Measurements from ENCODE around the gene SCNN1G. TPM values are rescaled to one million over a fixed set of nuclear protein-coding genes. Genes with fewer than 3 reads are reported as not detected.
"Not testable (repeated sequence)": the region's sequence is repeated elsewhere in the genome, so short reads cannot be mapped to it uniquely, and the experiment has no call there.

SCNN1G gene
- total RNA-seq, 1 donor from 2014 or later: not detected

- DNase-seq (ENCODE audit: low spot score): no peak
- intact Hi-C loops (cut with DNase I): no loop called here
These were observed 52.6 kb downstream of the SCNN1G start for GRCh38 chr16:23235176-23235575.

DNA sequence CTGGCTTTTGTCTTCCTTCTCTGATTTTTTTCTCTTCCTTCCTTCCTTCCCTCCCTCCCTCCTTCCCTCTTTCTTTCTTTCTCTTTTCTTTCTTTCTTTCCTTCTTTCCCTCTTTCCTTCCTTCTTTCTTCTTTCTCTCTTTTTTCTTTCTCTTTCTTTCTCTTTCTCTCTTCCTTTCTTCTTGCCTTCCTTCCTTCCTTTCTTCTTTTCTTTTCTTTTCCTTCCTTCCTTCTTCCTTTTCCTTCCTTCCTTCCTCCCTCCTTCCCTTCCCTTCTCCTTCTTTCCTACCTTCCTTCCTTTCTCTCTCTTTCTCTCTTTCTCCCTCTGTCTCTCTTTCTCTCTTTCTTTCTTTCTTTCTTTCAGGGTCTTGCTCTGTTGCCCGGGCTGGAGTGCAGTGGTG is 54.4 kb downstream of the SCNN1G start:
- no peak for DNase-seq (ENCODE audit: low spot score)
- intact Hi-C loops (cut with DNase I): no loop called here

- intact Hi-C loops (cut with DNase I): no loop called here
These were observed 58.4 kb downstream of the SCNN1G start for GRCh38 chr16:23240994-23241393.

GRCh38 chr16:23244122-23244521 is 61.6 kb downstream of the SCNN1G start:
- DNase-seq (ENCODE audit: low spot score): no peak
- intact Hi-C loops (cut with DNase I): no loop called here

More at GRCh38 chr16:23240994-23241393, 58.4 kb downstream of the SCNN1G start:
- no peak for DNase-seq (ENCODE audit: low spot score)

GRCh38 chr16:23245268-23245667 is 62.7 kb downstream of the SCNN1G start:
- DNase-seq (ENCODE audit: low spot score): no peak
- intact Hi-C loops (cut with DNase I): no loop called here

DNA sequence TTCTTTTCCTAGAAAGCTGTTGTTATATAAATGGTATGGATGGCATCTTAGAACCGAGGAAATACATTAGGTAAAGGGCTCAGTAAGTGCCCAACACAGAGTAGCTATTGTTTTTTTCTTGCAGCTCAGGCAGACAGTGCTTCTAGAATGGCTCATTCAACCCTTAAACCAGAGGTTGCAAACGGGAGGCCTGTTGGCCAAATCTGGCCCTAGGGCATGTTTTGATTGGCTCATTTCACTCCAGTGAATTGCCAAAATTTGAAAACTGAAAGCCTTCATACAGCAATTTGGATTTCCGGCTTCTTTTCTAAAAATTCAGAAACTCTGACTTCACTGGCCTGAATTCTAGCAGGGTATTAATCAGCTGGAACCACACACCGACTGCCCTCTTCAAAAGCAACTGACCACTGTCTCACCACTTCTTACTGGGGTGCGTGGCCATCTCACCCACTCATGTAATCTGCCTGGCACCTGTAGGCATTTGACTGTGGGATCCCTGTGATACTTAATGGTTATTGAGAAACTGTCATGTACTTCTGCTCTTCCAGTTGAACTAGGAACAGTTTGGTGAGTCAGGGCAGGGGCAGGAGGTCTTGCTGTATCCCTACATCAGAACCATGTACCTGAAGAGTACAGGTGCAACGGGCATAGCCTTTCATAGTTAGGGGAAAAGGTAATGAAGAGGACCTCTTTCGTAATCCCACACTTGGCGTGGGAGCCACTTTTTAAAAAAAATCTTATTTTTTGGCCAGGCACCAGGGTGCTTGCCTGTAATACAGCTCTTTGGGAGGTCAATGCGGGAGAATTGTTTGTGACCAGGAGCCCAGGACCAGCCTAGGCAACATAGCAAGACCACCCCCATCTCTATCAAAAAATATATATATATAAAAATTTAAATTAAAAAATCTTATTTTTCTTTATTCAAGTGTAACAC is 66.0 kb downstream of the SCNN1G start:
- no peak for DNase-seq (ENCODE audit: low spot score)
- intact Hi-C loops (cut with DNase I): no loop called here

DNA sequence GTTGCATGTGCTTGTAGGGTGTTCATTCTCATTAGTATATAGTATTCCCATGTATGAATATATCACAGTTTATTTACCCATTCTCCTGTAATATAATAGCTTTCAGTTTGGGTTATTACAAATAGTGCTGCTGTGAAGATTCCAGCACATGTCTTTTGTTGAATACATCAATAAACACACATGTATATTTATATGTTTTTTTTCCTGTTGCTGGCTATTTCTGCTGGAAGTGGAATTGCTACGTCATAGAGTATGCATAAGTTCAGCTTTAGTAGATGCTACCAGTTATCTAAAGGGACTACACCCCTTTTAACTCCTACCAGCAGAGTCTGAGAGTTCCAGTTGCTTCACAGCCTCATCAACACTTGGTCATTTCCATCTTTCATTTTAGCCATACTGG is 67.3 kb downstream of the SCNN1G start:
- no peak for DNase-seq (ENCODE audit: low spot score)
- intact Hi-C loops (cut with DNase I): no loop called here

- intact Hi-C loops (cut with DNase I): no loop called here
- no peak for DNase-seq (ENCODE audit: low spot score)
These were observed 69.8 kb downstream of the SCNN1G start for GRCh38 chr16:23252310-23252709.

GRCh38 chr16:23253650-23254049 is 71.1 kb downstream of the SCNN1G start:
- intact Hi-C loops (cut with DNase I); DNase-seq (ENCODE audit: low spot score): not testable (repeated sequence)

DNA sequence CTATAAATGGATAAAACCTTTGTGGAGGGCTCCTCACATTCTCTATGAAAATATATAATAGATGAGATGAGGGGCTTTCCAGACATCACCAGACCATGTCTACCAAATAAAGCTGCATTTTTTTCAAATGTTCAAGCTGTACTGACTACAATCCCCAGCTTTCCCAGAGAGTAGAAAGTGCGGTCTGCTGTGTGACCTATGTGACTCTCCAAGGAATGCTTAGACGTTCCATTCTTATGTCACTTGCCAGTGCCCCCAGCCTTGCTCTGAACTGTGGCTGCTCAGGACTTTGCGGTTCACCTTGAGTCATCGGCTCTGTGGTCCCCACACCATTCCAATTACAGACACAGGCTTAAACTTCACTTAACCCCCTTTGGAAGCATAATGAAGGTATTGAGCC is 71.8 kb downstream of the SCNN1G start:
- intact Hi-C loops (cut with DNase I): no loop called here
- no peak for DNase-seq (ENCODE audit: low spot score)

DNA sequence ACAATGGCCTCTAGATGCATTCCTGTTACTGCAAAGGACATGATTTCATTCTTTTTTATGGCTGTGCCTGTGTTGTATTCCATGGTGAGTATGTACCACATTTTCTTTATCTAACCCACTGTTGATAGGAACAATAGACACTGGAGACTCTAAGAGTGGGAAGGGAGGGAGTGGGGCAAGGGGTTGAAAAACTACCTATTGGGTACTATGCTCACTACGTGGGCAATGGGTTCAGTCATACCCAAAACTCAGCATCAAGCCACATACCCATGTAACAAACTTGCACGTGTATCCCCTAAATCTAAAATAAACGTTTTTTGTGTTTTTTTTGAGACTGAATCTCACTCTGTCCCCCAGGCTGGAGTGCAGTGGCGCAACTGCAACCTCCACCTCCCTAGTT is 72.5 kb downstream of the SCNN1G start:
- intact Hi-C loops (cut with DNase I): no loop called here
- no peak for DNase-seq (ENCODE audit: low spot score)

DNA sequence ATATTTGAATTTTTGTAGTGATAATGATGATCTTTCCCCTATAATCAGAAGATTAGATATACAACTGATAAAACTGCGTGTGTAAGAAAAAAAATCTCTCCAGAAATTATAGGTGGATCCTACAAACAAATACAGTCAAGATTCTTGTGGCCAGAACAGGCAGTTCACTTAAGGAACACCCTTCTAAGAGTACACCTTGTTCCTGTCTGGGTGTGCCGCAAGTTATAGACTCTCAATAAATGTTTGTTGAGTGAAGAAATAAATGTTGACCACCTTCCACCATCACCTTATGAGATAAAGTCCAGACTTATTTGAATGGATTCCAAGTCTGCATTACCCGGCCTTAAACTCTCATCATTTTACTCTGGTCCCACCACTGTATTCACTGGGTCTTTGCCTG is 73.9 kb downstream of the SCNN1G start:
- no peak for DNase-seq (ENCODE audit: low spot score)
- intact Hi-C loops (cut with DNase I): no loop called here

DNA sequence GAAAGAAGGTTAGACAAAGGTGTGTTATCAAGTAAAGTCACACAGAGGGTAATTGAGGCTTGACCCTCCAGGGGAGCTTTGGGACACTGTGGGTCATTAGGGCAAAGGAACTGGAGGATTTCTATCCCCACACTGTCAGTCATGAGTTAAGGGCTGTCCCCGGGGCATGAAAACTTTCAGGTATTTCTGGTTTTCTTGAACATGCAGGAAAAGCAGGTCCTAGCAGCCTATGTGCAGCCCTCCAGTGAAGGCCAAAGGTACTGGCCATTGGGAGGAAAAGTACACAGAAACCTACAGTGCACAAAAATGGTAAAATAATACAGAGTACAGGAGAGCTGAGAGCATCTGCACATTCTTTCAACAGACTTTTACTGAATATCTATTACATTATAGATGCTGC is 75.1 kb downstream of the SCNN1G start:
- intact Hi-C loops (cut with DNase I): no loop called here
- no peak for DNase-seq (ENCODE audit: low spot score)

DNA sequence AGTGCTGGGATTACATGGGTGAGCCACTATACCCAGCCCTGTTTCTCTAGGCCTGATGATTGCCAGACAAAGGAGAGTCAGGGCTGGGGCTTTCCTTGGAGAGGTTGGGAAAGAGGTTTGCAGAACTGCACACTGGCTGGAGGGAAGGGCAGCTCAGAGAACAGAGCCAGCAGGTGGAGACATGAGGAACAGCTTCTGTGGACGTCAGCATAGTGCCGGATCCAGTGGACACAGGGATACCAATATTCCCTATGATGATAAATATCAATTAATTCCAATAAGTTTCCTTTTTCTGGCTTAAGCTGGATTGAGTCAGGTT is 76.3 kb downstream of the SCNN1G start:
- DNase-seq (ENCODE audit: low spot score): no peak
- intact Hi-C loops (cut with DNase I): no loop called here

Other genes with a start within 250 kb of the SCNN1G start
- 21.6 TPM for gene USP31, start 33.3 kb upstream of the SCNN1G start, total RNA-seq
- not detected for gene SCNN1B, start 119.6 kb downstream of the SCNN1G start, total RNA-seq

Measured in cardiac septum (tissue), 1 donor.